ENCODE data around the gene MIA3.

- no peak for TF ChIP-seq CTCF (conservative IDR thresholded peaks at IDR 0.05; ENCODE audit: low read depth, low read length)
- no peak for TF ChIP-seq POLR2A (IDR thresholded peaks at IDR 0.05; ENCODE audit: low read depth, low read length)
- no peak for TF ChIP-seq BHLHE40 (IDR thresholded peaks at IDR 0.05; ENCODE audit: low read depth, low read length)
- TF ChIP-seq SMC3 (IDR thresholded peaks at IDR 0.05; ENCODE audit: low read depth, low read length), result no peak
- TF ChIP-seq RCOR1 (IDR thresholded peaks at IDR 0.05; ENCODE audit: insufficient replicate concordance, low read length), result no peak
- no peak for TF ChIP-seq CEBPB (IDR thresholded peaks at IDR 0.05; ENCODE audit: low read depth, low read length)
Measured at GRCh38 chr1:222588135-222588534, 29.8 kb upstream of the MIA3 start.
